ENCODE results near the gene ANKRD31.
"Not testable (repeated sequence)": the region's sequence is repeated elsewhere in the genome, so short reads cannot be mapped to it uniquely, and the experiment has no call there.

The ANKRD31 gene

DNA sequence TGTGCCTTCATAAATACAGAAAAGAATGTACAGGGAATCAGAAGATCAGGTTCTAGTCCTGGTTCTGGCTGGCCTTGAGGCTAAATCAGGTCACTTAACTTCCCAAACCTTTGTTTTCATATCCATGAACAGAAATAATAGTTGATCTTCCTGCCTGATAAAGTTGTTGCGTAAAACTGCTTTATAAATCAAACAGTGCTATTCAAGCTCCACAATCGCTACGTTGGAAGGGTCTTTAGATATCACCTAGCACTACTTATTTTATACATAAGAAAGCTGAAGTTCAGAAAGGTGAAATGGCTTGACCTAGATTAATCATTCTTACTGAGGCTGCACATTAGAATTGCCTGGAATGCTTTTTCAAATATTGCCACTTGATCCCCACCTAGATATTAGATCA lies 148.0 kb downstream of the ANKRD31 start:
- H3K4me3 ChIP-seq (ENCODE audit: low read length): no peak overlapping the region
- no peak for DNase-seq (ENCODE audit: low read depth)
- TF ChIP-seq, protein P1, sequence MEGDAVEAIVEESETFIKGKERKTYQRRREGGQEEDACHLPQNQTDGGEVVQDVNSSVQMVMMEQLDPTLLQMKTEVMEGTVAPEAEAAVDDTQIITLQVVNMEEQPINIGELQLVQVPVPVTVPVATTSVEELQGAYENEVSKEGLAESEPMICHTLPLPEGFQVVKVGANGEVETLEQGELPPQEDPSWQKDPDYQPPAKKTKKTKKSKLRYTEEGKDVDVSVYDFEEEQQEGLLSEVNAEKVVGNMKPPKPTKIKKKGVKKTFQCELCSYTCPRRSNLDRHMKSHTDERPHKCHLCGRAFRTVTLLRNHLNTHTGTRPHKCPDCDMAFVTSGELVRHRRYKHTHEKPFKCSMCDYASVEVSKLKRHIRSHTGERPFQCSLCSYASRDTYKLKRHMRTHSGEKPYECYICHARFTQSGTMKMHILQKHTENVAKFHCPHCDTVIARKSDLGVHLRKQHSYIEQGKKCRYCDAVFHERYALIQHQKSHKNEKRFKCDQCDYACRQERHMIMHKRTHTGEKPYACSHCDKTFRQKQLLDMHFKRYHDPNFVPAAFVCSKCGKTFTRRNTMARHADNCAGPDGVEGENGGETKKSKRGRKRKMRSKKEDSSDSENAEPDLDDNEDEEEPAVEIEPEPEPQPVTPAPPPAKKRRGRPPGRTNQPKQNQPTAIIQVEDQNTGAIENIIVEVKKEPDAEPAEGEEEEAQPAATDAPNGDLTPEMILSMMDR (conservative IDR thresholded peaks at IDR 0.05; ENCODE audit: low read length): no peak

DNA sequence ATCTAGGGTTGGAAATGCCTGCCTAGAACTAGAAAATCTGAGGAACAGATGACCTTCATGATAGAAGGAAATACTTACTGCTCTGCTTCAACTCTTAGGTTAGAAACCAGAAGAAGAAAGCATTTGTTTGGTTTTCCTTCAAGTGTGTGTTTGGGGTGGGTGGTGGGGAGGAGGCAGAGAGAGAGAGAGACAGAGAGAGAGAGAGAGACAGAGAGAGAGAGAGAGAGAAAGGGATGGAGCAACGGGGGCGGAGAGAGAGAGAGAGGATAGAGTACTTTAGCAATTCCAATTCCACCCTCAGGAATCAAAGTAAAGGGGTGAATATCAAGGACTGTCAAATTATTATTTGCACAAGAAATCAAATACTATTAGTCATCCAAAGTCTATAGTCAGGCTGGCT lies 155.2 kb downstream of the ANKRD31 start:
- TF ChIP-seq, protein P1 (conservative IDR thresholded peaks at IDR 0.05; ENCODE audit: low read length): no peak
- H3K4me3 ChIP-seq (ENCODE audit: low read length): no peak overlapping the region
- no peak for DNase-seq (ENCODE audit: low read depth)

- H3K4me3 ChIP-seq (ENCODE audit: low read length); DNase-seq (ENCODE audit: low read depth): not testable (repeated sequence)
Measured at GRCh38 chr5:75079346-75079745, 157.3 kb downstream of the ANKRD31 start.

DNA sequence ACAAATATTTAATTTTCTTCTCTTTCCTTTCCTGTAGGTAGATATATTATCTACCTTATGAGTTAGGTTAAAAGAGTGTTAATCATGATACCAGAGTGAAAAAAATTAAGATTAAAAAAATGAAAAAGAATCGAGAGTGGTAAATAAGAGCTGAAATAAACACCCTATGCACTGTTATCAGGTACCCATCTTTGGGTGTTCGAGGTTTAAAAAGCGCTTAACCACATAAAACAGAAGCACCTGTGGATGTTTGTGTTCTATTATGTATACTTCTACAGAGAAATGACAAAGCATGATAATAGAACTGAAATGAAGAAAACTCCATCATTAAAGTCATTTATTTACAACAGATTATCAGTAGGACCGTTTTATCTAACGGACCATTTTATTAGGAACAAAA lies 158.7 kb downstream of the ANKRD31 start:
- TF ChIP-seq, protein P1 (conservative IDR thresholded peaks at IDR 0.05; ENCODE audit: low read length): no peak
- H3K4me3 ChIP-seq (ENCODE audit: low read length): no peak overlapping the region
- DNase-seq (ENCODE audit: low read depth): no peak

DNA sequence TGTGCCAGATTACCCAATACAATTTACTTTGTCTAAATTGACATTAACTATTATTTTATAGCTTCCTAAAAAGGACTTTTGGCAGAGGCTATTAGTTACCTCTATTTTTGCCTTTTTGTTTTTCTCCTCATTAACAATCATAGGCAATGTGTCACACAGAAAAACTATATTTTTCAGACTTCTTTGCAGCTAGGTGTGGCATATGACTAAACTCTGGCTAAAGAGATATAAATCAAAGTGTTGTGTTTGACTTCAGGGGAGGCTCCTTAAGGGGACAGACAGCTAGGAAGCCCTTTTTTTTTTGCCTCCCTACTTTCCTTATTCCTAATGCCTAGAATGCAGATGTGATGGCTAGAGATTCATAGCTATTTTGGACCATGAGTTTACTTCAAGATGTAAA lies 164.6 kb downstream of the ANKRD31 start:
- DNase-seq (ENCODE audit: low read depth): no peak
- H3K4me3 ChIP-seq (ENCODE audit: low read length): no peak overlapping the region
- TF ChIP-seq, protein P1 (conservative IDR thresholded peaks at IDR 0.05; ENCODE audit: low read length): no peak

DNA sequence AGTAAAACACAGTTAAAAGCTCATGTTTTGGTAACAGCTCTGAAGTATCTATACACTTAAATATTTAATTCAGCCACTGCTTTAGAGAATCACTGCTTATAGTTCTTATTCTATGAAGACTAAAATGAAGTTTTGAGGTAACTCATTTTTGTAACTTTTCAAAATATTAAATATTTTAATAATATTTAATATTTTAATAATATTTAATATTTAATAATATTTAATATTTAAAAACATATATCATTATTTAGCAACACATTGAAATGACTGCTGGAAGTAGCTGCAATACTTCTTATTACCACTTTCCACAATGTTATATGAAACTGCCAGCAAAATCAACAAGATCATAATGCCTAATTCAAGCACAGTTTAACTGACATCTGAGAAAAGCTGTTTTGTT lies 165.6 kb downstream of the ANKRD31 start:
- DNase-seq (ENCODE audit: low read depth): no peak
- H3K4me3 ChIP-seq (ENCODE audit: low read length): no peak overlapping the region
- TF ChIP-seq, protein P1 (conservative IDR thresholded peaks at IDR 0.05; ENCODE audit: low read length): no peak

- no peak overlapping the region for H3K4me3 ChIP-seq (ENCODE audit: low read length)
- no peak for DNase-seq (ENCODE audit: low read depth)
- TF ChIP-seq, protein P1 (conservative IDR thresholded peaks at IDR 0.05; ENCODE audit: low read length): no peak
Measured at GRCh38 chr5:75067434-75067833, 169.2 kb downstream of the ANKRD31 start.

DNA sequence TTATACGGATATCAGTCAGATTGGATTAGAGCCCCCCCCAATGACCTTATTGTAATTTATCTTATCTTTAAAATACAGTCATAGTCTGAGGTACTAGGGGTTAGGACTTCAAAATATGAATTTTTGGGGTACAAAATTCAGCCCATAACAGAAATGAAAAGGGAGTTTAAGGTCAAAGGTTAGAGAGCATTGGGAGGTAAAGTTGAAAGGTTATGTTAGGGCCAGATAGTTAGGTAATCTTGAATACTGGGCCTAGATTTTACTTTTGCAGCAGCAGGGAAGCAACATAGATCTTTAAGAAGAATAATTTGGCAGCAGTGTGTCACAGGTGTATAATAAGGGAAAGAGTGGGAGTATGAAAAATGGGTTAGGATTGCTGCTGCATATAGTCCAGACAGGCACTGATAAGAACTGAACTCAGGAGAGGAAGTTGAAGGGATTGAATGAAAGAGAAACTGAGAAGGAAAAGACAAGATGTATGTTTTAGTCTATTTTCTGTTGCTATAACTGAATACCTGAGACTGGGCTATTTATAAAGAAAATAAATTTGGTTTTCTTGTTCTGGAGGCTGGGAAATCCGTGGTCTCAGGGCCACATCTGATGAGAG lies 173.7 kb downstream of the ANKRD31 start:
- DNase-seq (ENCODE audit: low read depth): no peak
- TF ChIP-seq, protein P1 (conservative IDR thresholded peaks at IDR 0.05; ENCODE audit: low read length): no peak
- no peak overlapping the region for H3K4me3 ChIP-seq (ENCODE audit: low read length)
